Urinary bladder (tissue), 4 donors: ENCODE measurements around the gene GALT. TPM values are rescaled to one million over a fixed set of nuclear protein-coding genes. Genes with fewer than 3 reads are reported as not detected.
A peak's percentile ranks its signal among the peaks of the same experiment; 100 is the strongest.

Source experiments
- DNase-seq: peaks from one replicate; pipeline ENCODE4 v3.0.0-alpha.2; 2015; ENCODE audit errors: extremely low spot score
- H3K27ac ChIP-seq: one replicate; pipeline ENCODE4 v1.5.1; 2013; ENCODE audit warnings: low read depth, mild to moderate bottlenecking, moderate library complexity
- H3K36me3 ChIP-seq: one replicate; pipeline ENCODE4 v1.6.1; 2013; ENCODE audit warnings: mild to moderate bottlenecking, moderate library complexity; ENCODE audit not compliant: insufficient read depth
- H3K4me1 ChIP-seq: one replicate; pipeline ENCODE4 v1.6.1; 2013; ENCODE audit warnings: mild to moderate bottlenecking, moderate library complexity; ENCODE audit not compliant: insufficient read depth
- H3K4me3 ChIP-seq: one replicate; pipeline ENCODE4 v1.5.1; 2013; ENCODE audit warnings: low read depth, low read length
- WGBS: extraction: QIAGEN DNeasy Blood & Tissue Kit; methylation state at CpG from one replicate; pipeline ENCODE4 v1.1.7; 2013; 5-methylcytosine and 5-hydroxymethylcytosine counted together
- polyA plus RNA-seq: library from polyadenylated mRNA; stranded (reverse); fragments of 200-250 nt; gene quantifications from one replicate; pipeline ENCODE4 v1.2.3, GENCODE V29; 2013
- total RNA-seq: library from RNA; depleted of rRNA; stranded (reverse); fragments of >200 nt; gene quantifications from one replicate; pipeline ENCODE4 v1.2.3, GENCODE V29; 2014
- donor health status: healthy with polysubstance abuse.
- donor health status: healthy.

The GALT gene
- total and polyA plus RNA-seq, 2 donors = 25.4 to 31.8 TPM

GRCh38 chr9:34651876-34652601, 5.6 kb downstream of the GALT start, which contains the start of gene IL11RA:
Gene IL11RA, plus strand, starts transcription at chr9:34652185. Its CDS starts 3,033 bp downstream, at chr9:34655218.
- WGBS = 3% methylated on average over 24 of the region's 24 CpGs

GRCh38 chr9:34652602-34653000, 6.1 kb downstream of the GALT start:
- H3K4me3 ChIP-seq = peak overlapping the region; percentile 9
- no peaks in the 10 kb centered on the region for H3K36me3 ChIP-seq
- no peaks in the 10 kb centered on the region for H3K4me1 ChIP-seq
- no peak overlapping the region for H3K27ac ChIP-seq
- WGBS = 14% methylated on average over 5 of the region's 5 CpGs
- no peak for DNase-seq

More at GRCh38 chr9:34651876-34652601, 5.6 kb downstream of the GALT start, which contains the start of gene IL11RA:
- peaks cover 2% of the 10 kb centered on the region for H3K4me1 ChIP-seq
- peak within 1 kb of the TSS; percentile 11 for H3K27ac ChIP-seq
- no peaks in the 10 kb centered on the region for H3K36me3 ChIP-seq
- DNase-seq = no peak
- H3K4me3 ChIP-seq = peak within 1 kb of the TSS; percentile 9

- peak overlapping the region; percentile 41 for H3K27ac ChIP-seq
- DNase-seq = peak; percentile 74
- H3K4me1 ChIP-seq = no peaks in the 10 kb centered on the region
- 29% methylated on average over 11 of the region's 11 CpGs for WGBS
- no peaks in the 10 kb centered on the region for H3K36me3 ChIP-seq
- H3K4me3 ChIP-seq = no peak overlapping the region
Observed at GRCh38 chr9:34653151-34654072, 6.9 kb downstream of the GALT start.

GRCh38 chr9:34654323-34655051, 8.0 kb downstream of the GALT start:
- H3K4me1 ChIP-seq = no peaks in the 10 kb centered on the region
- 13% methylated on average over 11 of the region's 11 CpGs for WGBS
- H3K27ac ChIP-seq = no peak overlapping the region
- H3K4me3 ChIP-seq = no peak overlapping the region
- no peak for DNase-seq
- no peaks in the 10 kb centered on the region for H3K36me3 ChIP-seq

- Histone ChIP-seq H3K27ac (no peak overlapping the region), H3K36me3 (no peaks in the 10 kb centered on the region), H3K4me1 (no peaks in the 10 kb centered on the region), H3K4me3 (no peak overlapping the region)
- 73% methylated on average over 5 of the region's 5 CpGs for WGBS
- DNase-seq = no peak
Observed at GRCh38 chr9:34655394-34655793, 8.9 kb downstream of the GALT start.

GRCh38 chr9:34656992-34657391, 10.5 kb downstream of the GALT start:
- WGBS = 92% methylated on average over 5 of the region's 5 CpGs
- no peaks in the 10 kb centered on the region for H3K36me3 ChIP-seq
- H3K4me1 ChIP-seq = no peaks in the 10 kb centered on the region
- H3K4me3 ChIP-seq = no peak overlapping the region
- no peak for DNase-seq
- no peak overlapping the region for H3K27ac ChIP-seq

- Histone ChIP-seq H3K36me3 (no peaks in the 10 kb centered on the region), H3K4me3 (no peak overlapping the region), H3K4me1 (no peaks in the 10 kb centered on the region), H3K27ac (no peak overlapping the region)
- WGBS = 88% methylated on average over 14 of the region's 14 CpGs
- no peak for DNase-seq
Observed at GRCh38 chr9:34658461-34658860, 12.0 kb downstream of the GALT start.

- no peaks in the 10 kb centered on the region for H3K36me3 ChIP-seq
- DNase-seq = no peak
- no peak overlapping the region for H3K27ac ChIP-seq
- H3K4me1 ChIP-seq = no peaks in the 10 kb centered on the region
- WGBS = 90% methylated on average over 8 of the region's 8 CpGs
- no peak overlapping the region for H3K4me3 ChIP-seq
Observed at GRCh38 chr9:34659592-34660253, 13.2 kb downstream of the GALT start.

GRCh38 chr9:34662526-34663302, 16.2 kb downstream of the GALT start, which contains the start of gene CCL27:
Gene CCL27, minus strand, starts transcription at chr9:34662657. Its CDS starts 24 bp downstream, at chr9:34662633.
- Histone ChIP-seq H3K4me1 (no peaks in the 10 kb centered on the region), H3K27ac (no peak within 1 kb of the TSS), H3K36me3 (no peaks in the 10 kb centered on the region), H3K4me3 (no peak within 1 kb of the TSS)
- 84% methylated on average over 4 of the region's 4 CpGs for WGBS
- no peak for DNase-seq

- DNase-seq = no peak
- Histone ChIP-seq H3K36me3 (no peaks in the 10 kb centered on the region), H3K4me1 (no peaks in the 10 kb centered on the region), H3K4me3 (no peak overlapping the region), H3K27ac (no peak overlapping the region)
Observed at GRCh38 chr9:34663303-34663605, 16.8 kb downstream of the GALT start.

GRCh38 chr9:34664281-34665066, 18.0 kb downstream of the GALT start:
- Histone ChIP-seq H3K4me3 (peak overlapping the region; percentile 38), H3K36me3 (no peaks in the 10 kb centered on the region), H3K4me1 (no peaks in the 10 kb centered on the region), H3K27ac (peak overlapping the region; percentile 65)
- 13% methylated on average over 18 of the region's 18 CpGs for WGBS
- no peak for DNase-seq

- Histone ChIP-seq H3K4me3 (peak overlapping the region; percentile 38), H3K36me3 (no peaks in the 10 kb centered on the region), H3K27ac (peak overlapping the region; percentile 65), H3K4me1 (no peaks in the 10 kb centered on the region)
- 2% methylated on average over 26 of the region's 26 CpGs for WGBS
- DNase-seq = no peak
Observed at GRCh38 chr9:34665067-34665380, 18.5 kb downstream of the GALT start.
